ENCODE results near the gene CDK2AP2. TPM values are rescaled to one million over a fixed set of nuclear protein-coding genes. Genes with fewer than 3 reads are reported as not detected.
"Not testable (repeated sequence)": the region's sequence is repeated elsewhere in the genome, so short reads cannot be mapped to it uniquely, and the experiment has no call there.

The CDK2AP2 gene
- 91.5 and 106 TPM in 2 replicates for total RNA-seq (2014; rRNA removed; shearing (Covaris generic); ENCODE audit: low replicate concordance)

- Histone ChIP-seq H4K20me1 (ENCODE audit: insufficient read depth, low read depth, low read length) (peaks cover 18% of the 10 kb centered on the region), H3K9me2 (replicated peaks; ENCODE audit: insufficient read depth, low read length) (no peaks in the 10 kb centered on the region), H2AFZ (ENCODE audit: low read length) (peak within 1 kb of the TSS; percentile 98), H3K27ac (ENCODE audit: low read length) (peak within 1 kb of the TSS; percentile 72), H3K36me3 (ENCODE audit: insufficient read depth, low read length) (no peaks in the 10 kb centered on the region), H3K4me2 (ENCODE audit: low read depth, low read length, poor library complexity, severe bottlenecking) (peak within 1 kb of the TSS; percentile 99), H3K79me2 (ENCODE audit: low read length) (peaks cover 31% of the 10 kb centered on the region), H3K27me3 (ENCODE audit: low read length) (no peaks in the 10 kb centered on the region), H3K9ac (ENCODE audit: low read length) (peak within 1 kb of the TSS; percentile 95), H3K9me3 (ENCODE audit: low read length) (no peaks in the 10 kb centered on the region), H3K4me1 (ENCODE audit: low read length) (peaks cover 49% of the 10 kb centered on the region), H3K4me3 (ENCODE audit: low read length) (peak within 1 kb of the TSS; percentile 99)
- DNase-seq = peak; percentile 100
These were observed at the start of gene CDK2AP2 for GRCh38 chr11:67507864-67508485. Gene CDK2AP2 (minus strand): TSS chr11:67508162. CDS start chr11:67508082, 80 bp downstream.

GRCh38 chr11:67556244-67556643 lies 48.3 kb upstream of the CDK2AP2 start:
- no peak for DNase-seq
- H3K4me2 ChIP-seq (ENCODE audit: low read depth, low read length, poor library complexity, severe bottlenecking) = no peak overlapping the region
- H2AFZ ChIP-seq (ENCODE audit: low read length) = no peak overlapping the region
- H3K9me3 ChIP-seq (ENCODE audit: low read length) = peaks cover 4% of the 10 kb centered on the region; the same call in 1 of the 2 replicates
- H3K36me3 ChIP-seq (ENCODE audit: insufficient read depth, low read length) = no peaks in the 10 kb centered on the region
- no peak overlapping the region for H3K4me3 ChIP-seq (ENCODE audit: low read length)
- no peak overlapping the region for H3K27ac ChIP-seq (ENCODE audit: low read length)
- H4K20me1 ChIP-seq (ENCODE audit: insufficient read depth, low read depth, low read length) = no peaks in the 10 kb centered on the region
- H3K4me1 ChIP-seq (ENCODE audit: low read length) = peaks cover 7% of the 10 kb centered on the region
- H3K9ac ChIP-seq (ENCODE audit: low read length) = no peak overlapping the region
- H3K9me2 ChIP-seq (replicated peaks; ENCODE audit: insufficient read depth, low read length) = no peaks in the 10 kb centered on the region
- no peaks in the 10 kb centered on the region for H3K79me2 ChIP-seq (ENCODE audit: low read length)
- no peaks in the 10 kb centered on the region for H3K27me3 ChIP-seq (ENCODE audit: low read length)

- not testable (repeated sequence) for H2AFZ ChIP-seq (ENCODE audit: low read length); H3K9me3 ChIP-seq (ENCODE audit: low read length); H3K4me1 ChIP-seq (ENCODE audit: low read length); H3K27me3 ChIP-seq (ENCODE audit: low read length); DNase-seq; H3K9ac ChIP-seq (ENCODE audit: low read length); H3K4me2 ChIP-seq (ENCODE audit: low read depth, low read length, poor library complexity, severe bottlenecking); H4K20me1 ChIP-seq (ENCODE audit: insufficient read depth, low read depth, low read length); H3K79me2 ChIP-seq (ENCODE audit: low read length); H3K36me3 ChIP-seq (ENCODE audit: insufficient read depth, low read length); H3K27ac ChIP-seq (ENCODE audit: low read length); H3K9me2 ChIP-seq (replicated peaks; ENCODE audit: insufficient read depth, low read length); H3K4me3 ChIP-seq (ENCODE audit: low read length)
These were observed 43.7 kb upstream of the CDK2AP2 start for GRCh38 chr11:67551697-67552096.

- no peaks in the 10 kb centered on the region for H3K4me1 ChIP-seq (ENCODE audit: low read length)
- no peaks in the 10 kb centered on the region for H3K27me3 ChIP-seq (ENCODE audit: low read length)
- no peak overlapping the region for H3K4me3 ChIP-seq (ENCODE audit: low read length)
- H3K9me2 ChIP-seq (replicated peaks; ENCODE audit: insufficient read depth, low read length) = no peaks in the 10 kb centered on the region
- H4K20me1 ChIP-seq (ENCODE audit: insufficient read depth, low read depth, low read length) = no peaks in the 10 kb centered on the region
- H3K79me2 ChIP-seq (ENCODE audit: low read length) = no peaks in the 10 kb centered on the region
- no peak overlapping the region for H3K9ac ChIP-seq (ENCODE audit: low read length)
- H3K36me3 ChIP-seq (ENCODE audit: insufficient read depth, low read length) = no peaks in the 10 kb centered on the region
- no peak overlapping the region for H2AFZ ChIP-seq (ENCODE audit: low read length)
- DNase-seq = no peak
- H3K27ac ChIP-seq (ENCODE audit: low read length) = no peak overlapping the region
- H3K4me2 ChIP-seq (ENCODE audit: low read depth, low read length, poor library complexity, severe bottlenecking) = no peak overlapping the region
- peaks cover 4% of the 10 kb centered on the region; the same call in 1 of the 2 replicates for H3K9me3 ChIP-seq (ENCODE audit: low read length)
These were observed 43.2 kb upstream of the CDK2AP2 start for GRCh38 chr11:67551127-67551526.

GRCh38 chr11:67548555-67549110 lies 40.7 kb upstream of the CDK2AP2 start:
- Histone ChIP-seq H3K27me3 (ENCODE audit: low read length) (no peaks in the 10 kb centered on the region), H3K4me2 (ENCODE audit: low read depth, low read length, poor library complexity, severe bottlenecking) (no peak overlapping the region), H3K9me2 (replicated peaks; ENCODE audit: insufficient read depth, low read length) (no peaks in the 10 kb centered on the region), H3K9ac (ENCODE audit: low read length) (no peak overlapping the region), H3K4me1 (ENCODE audit: low read length) (no peaks in the 10 kb centered on the region), H3K4me3 (ENCODE audit: low read length) (no peak overlapping the region), H3K9me3 (ENCODE audit: low read length) (peaks cover 4% of the 10 kb centered on the region; the same call in 1 of the 2 replicates), H4K20me1 (ENCODE audit: insufficient read depth, low read depth, low read length) (no peaks in the 10 kb centered on the region), H3K79me2 (ENCODE audit: low read length) (no peaks in the 10 kb centered on the region), H3K36me3 (ENCODE audit: insufficient read depth, low read length) (no peaks in the 10 kb centered on the region), H3K27ac (ENCODE audit: low read length) (no peak overlapping the region), H2AFZ (ENCODE audit: low read length) (no peak overlapping the region)
- no peak for DNase-seq

GRCh38 chr11:67548112-67548511 lies 40.1 kb upstream of the CDK2AP2 start:
- H3K27ac ChIP-seq (ENCODE audit: low read length); H3K36me3 ChIP-seq (ENCODE audit: insufficient read depth, low read length); H3K9ac ChIP-seq (ENCODE audit: low read length); H3K9me2 ChIP-seq (replicated peaks; ENCODE audit: insufficient read depth, low read length); H3K27me3 ChIP-seq (ENCODE audit: low read length); DNase-seq; H3K4me3 ChIP-seq (ENCODE audit: low read length); H4K20me1 ChIP-seq (ENCODE audit: insufficient read depth, low read depth, low read length); H3K4me2 ChIP-seq (ENCODE audit: low read depth, low read length, poor library complexity, severe bottlenecking); H3K9me3 ChIP-seq (ENCODE audit: low read length); H3K4me1 ChIP-seq (ENCODE audit: low read length); H2AFZ ChIP-seq (ENCODE audit: low read length); H3K79me2 ChIP-seq (ENCODE audit: low read length): not testable (repeated sequence)

- Histone ChIP-seq H3K4me2 (ENCODE audit: low read depth, low read length, poor library complexity, severe bottlenecking) (no peak overlapping the region), H3K27ac (ENCODE audit: low read length) (no peak overlapping the region), H3K27me3 (ENCODE audit: low read length) (no peaks in the 10 kb centered on the region), H4K20me1 (ENCODE audit: insufficient read depth, low read depth, low read length) (no peaks in the 10 kb centered on the region), H3K9me3 (ENCODE audit: low read length) (no peaks in the 10 kb centered on the region), H2AFZ (ENCODE audit: low read length) (no peak overlapping the region), H3K9ac (ENCODE audit: low read length) (no peak overlapping the region), H3K36me3 (ENCODE audit: insufficient read depth, low read length) (no peaks in the 10 kb centered on the region), H3K9me2 (replicated peaks; ENCODE audit: insufficient read depth, low read length) (no peaks in the 10 kb centered on the region), H3K79me2 (ENCODE audit: low read length) (no peaks in the 10 kb centered on the region), H3K4me1 (ENCODE audit: low read length) (no peaks in the 10 kb centered on the region), H3K4me3 (ENCODE audit: low read length) (no peak overlapping the region)
- DNase-seq = peak; percentile 66
These were observed 37.3 kb upstream of the CDK2AP2 start for GRCh38 chr11:67545280-67545679.

- H3K79me2 ChIP-seq (ENCODE audit: low read length) = no peaks in the 10 kb centered on the region
- no peak overlapping the region for H3K9ac ChIP-seq (ENCODE audit: low read length)
- no peak for DNase-seq
- no peaks in the 10 kb centered on the region for H3K4me1 ChIP-seq (ENCODE audit: low read length)
- H3K27me3 ChIP-seq (ENCODE audit: low read length) = no peaks in the 10 kb centered on the region
- no peaks in the 10 kb centered on the region for H4K20me1 ChIP-seq (ENCODE audit: insufficient read depth, low read depth, low read length)
- H3K9me2 ChIP-seq (replicated peaks; ENCODE audit: insufficient read depth, low read length) = no peaks in the 10 kb centered on the region
- H3K4me2 ChIP-seq (ENCODE audit: low read depth, low read length, poor library complexity, severe bottlenecking) = no peak overlapping the region
- H3K4me3 ChIP-seq (ENCODE audit: low read length) = no peak overlapping the region
- H3K9me3 ChIP-seq (ENCODE audit: low read length) = no peaks in the 10 kb centered on the region
- no peaks in the 10 kb centered on the region for H3K36me3 ChIP-seq (ENCODE audit: insufficient read depth, low read length)
- no peak overlapping the region for H3K27ac ChIP-seq (ENCODE audit: low read length)
- H2AFZ ChIP-seq (ENCODE audit: low read length) = no peak overlapping the region
These were observed 36.8 kb upstream of the CDK2AP2 start for GRCh38 chr11:67544616-67545242.

Data from Karpas-422 (cell line).